ENCODE data around the gene CCNDBP1. TPM values are rescaled to one million over a fixed set of nuclear protein-coding genes. Genes with fewer than 3 reads are reported as not detected.
"Not testable (repeated sequence)": the region's sequence is repeated elsewhere in the genome, so short reads cannot be mapped to it uniquely, and the experiment has no call there.

CCNDBP1 gene
- total RNA-seq, 1 experiment from 2014 or later, result 62.5 TPM

GRCh38 chr15:43177147-43177546 lies 8.1 kb upstream of the CCNDBP1 start:
- ATAC-seq; H3K9me3 ChIP-seq (ENCODE audit: control insufficient read depth, insufficient read depth, low read depth, low read length); H3K4me3 ChIP-seq (ENCODE audit: low read depth in 2 of 2, low read length in 2 of 2); POLR2A ChIA-PET; H3K4me1 ChIP-seq (ENCODE audit: control insufficient read depth, insufficient read depth, low read length); in situ Hi-C loops (cut with HindIII; ENCODE audit: low pct_unique_long_range_greater_than_20kb, low sequenced_read_pairs); H3K36me3 ChIP-seq (ENCODE audit: control insufficient read depth, insufficient read depth, low read length); CTCF ChIA-PET; DNase-seq (ENCODE audit: low read depth, low spot score); intact Hi-C loops (cut with micrococcal nuclease; ENCODE audit: unreplicated experiment); H3K27me3 ChIP-seq (ENCODE audit: control insufficient read depth, insufficient read depth, low read length); H3K27ac ChIP-seq (ENCODE audit: low read length): not testable (repeated sequence)
- TSS peak; percentile 52 for BruUV-seq (replicated peaks)

GRCh38 chr15:43183270-43183669 lies 1.9 kb upstream of the CCNDBP1 start:
- no peak for DNase-seq (ENCODE audit: low read depth, low spot score)
- ChIA-PET POLR2A (interaction anchor here (0.5 kb wide), 1 partner anchor 114 kb away, joined by 5 read pairs; no protein-coding TSS in a partner anchor), CTCF (no interaction called here)
- peaks cover 12% of the 10 kb centered on the region for H3K4me1 ChIP-seq (ENCODE audit: control insufficient read depth, insufficient read depth, low read length)
- ATAC-seq, result no peak
- BruUV-seq (replicated peaks), result no TSS peak
- peak overlapping the region; percentile 51 for H3K27ac ChIP-seq (ENCODE audit: low read length)
- H3K27me3 ChIP-seq (ENCODE audit: control insufficient read depth, insufficient read depth, low read length), result no peaks in the 10 kb centered on the region
- intact Hi-C loops (cut with micrococcal nuclease; ENCODE audit: unreplicated experiment), result no loop called here
- TF ChIP-seq, protein P1, sequence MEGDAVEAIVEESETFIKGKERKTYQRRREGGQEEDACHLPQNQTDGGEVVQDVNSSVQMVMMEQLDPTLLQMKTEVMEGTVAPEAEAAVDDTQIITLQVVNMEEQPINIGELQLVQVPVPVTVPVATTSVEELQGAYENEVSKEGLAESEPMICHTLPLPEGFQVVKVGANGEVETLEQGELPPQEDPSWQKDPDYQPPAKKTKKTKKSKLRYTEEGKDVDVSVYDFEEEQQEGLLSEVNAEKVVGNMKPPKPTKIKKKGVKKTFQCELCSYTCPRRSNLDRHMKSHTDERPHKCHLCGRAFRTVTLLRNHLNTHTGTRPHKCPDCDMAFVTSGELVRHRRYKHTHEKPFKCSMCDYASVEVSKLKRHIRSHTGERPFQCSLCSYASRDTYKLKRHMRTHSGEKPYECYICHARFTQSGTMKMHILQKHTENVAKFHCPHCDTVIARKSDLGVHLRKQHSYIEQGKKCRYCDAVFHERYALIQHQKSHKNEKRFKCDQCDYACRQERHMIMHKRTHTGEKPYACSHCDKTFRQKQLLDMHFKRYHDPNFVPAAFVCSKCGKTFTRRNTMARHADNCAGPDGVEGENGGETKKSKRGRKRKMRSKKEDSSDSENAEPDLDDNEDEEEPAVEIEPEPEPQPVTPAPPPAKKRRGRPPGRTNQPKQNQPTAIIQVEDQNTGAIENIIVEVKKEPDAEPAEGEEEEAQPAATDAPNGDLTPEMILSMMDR (IDR thresholded peaks at IDR 0.05), result no peak
- TF ChIP-seq POLR2AphosphoS5 (IDR thresholded peaks at IDR 0.05; ENCODE audit: low read depth, low read length) (no peak), TCF7L2 (IDR thresholded peaks at IDR 0.05; ENCODE audit: low read depth, low read length) (no peak), SIN3A (IDR thresholded peaks at IDR 0.05; ENCODE audit: borderline replicate concordance, insufficient read depth, low read depth, low read length) (no peak), REST (IDR thresholded peaks at IDR 0.05; ENCODE audit: insufficient read depth in 1 of 2, low read depth in 2 of 2, low read length in 1 of 2) (no peak)
- no peak overlapping the region for H3K4me3 ChIP-seq (ENCODE audit: low read depth in 2 of 2, low read length in 2 of 2)
- in situ Hi-C loops (cut with HindIII; ENCODE audit: low pct_unique_long_range_greater_than_20kb, low sequenced_read_pairs), result no loop called here
- H3K36me3 ChIP-seq (ENCODE audit: control insufficient read depth, insufficient read depth, low read length), result no peaks in the 10 kb centered on the region
- no peaks in the 10 kb centered on the region for H3K9me3 ChIP-seq (ENCODE audit: control insufficient read depth, insufficient read depth, low read depth, low read length)

GRCh38 chr15:43184407-43185124 lies 637 bp upstream of the CCNDBP1 start:
- CTCF ChIA-PET, result interaction anchor here (0.7 kb wide), 1 partner anchor 112 kb away, joined by 3 read pairs; no protein-coding TSS in a partner anchor
- Histone ChIP-seq H3K9me3 (ENCODE audit: control insufficient read depth, insufficient read depth, low read depth, low read length) (no peaks in the 10 kb centered on the region), H3K27ac (ENCODE audit: low read length) (peak overlapping the region; percentile 39; the same call in 1 of the 2 replicates), H3K4me3 (ENCODE audit: low read depth in 2 of 2, low read length in 2 of 2) (peak overlapping the region; percentile 60 to 99), H3K4me1 (ENCODE audit: control insufficient read depth, insufficient read depth, low read length) (peaks cover 12% of the 10 kb centered on the region), H3K36me3 (ENCODE audit: control insufficient read depth, insufficient read depth, low read length) (no peaks in the 10 kb centered on the region; the same call in 1 of the 2 replicates), H3K27me3 (ENCODE audit: control insufficient read depth, insufficient read depth, low read length) (no peaks in the 10 kb centered on the region)
- POLR2A ChIA-PET, result no interaction called here
- no peak for DNase-seq (ENCODE audit: low read depth, low spot score)
- no peak for ATAC-seq
- in situ Hi-C loops (cut with HindIII; ENCODE audit: low pct_unique_long_range_greater_than_20kb, low sequenced_read_pairs) (no loop called here), intact Hi-C loops (cut with micrococcal nuclease; ENCODE audit: unreplicated experiment) (no loop called here)
- BruUV-seq (replicated peaks), result no TSS peak
- no peak for TF ChIP-seq REST (IDR thresholded peaks at IDR 0.05; ENCODE audit: insufficient read depth in 1 of 2, low read depth in 2 of 2, low read length in 1 of 2)
- TF ChIP-seq, protein P1 (IDR thresholded peaks at IDR 0.05), result no peak
- no peak for TF ChIP-seq TCF7L2 (IDR thresholded peaks at IDR 0.05; ENCODE audit: low read depth, low read length)
- no peak for TF ChIP-seq SIN3A (IDR thresholded peaks at IDR 0.05; ENCODE audit: borderline replicate concordance, insufficient read depth, low read depth, low read length)
- TF ChIP-seq POLR2AphosphoS5 (IDR thresholded peaks at IDR 0.05; ENCODE audit: low read depth, low read length), result no peak
